ENCODE results near the gene TPST1. TPM values are rescaled to one million over a fixed set of nuclear protein-coding genes. Genes with fewer than 3 reads are reported as not detected.

TPST1 gene
- total and polyA plus RNA-seq, 2 of the 8 experiments (the other 6 are each of a cell fraction or from before 2014, with no cell fraction given) = 8.2 to 18.4 TPM

DNA sequence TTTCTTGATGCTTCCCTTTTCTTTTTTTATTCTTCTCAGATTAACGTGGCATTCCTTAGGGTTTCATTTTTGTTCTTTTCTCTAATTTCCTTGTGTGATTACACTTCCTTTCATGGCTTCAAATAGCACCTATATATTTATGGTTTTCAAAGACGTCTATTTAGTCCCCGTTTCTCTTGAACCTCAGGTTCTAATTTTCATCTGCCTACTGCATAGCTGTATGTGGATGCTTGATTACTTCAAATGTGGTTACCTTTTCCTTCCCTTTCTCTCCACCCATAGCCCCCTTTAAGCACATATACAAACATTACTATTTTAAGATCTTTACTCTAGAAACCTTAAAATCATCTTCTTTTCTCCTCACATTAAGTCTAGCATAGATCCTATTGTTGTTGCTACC, 2.4 kb downstream of the TPST1 start (continued):
- TF ChIP-seq, protein P1, sequence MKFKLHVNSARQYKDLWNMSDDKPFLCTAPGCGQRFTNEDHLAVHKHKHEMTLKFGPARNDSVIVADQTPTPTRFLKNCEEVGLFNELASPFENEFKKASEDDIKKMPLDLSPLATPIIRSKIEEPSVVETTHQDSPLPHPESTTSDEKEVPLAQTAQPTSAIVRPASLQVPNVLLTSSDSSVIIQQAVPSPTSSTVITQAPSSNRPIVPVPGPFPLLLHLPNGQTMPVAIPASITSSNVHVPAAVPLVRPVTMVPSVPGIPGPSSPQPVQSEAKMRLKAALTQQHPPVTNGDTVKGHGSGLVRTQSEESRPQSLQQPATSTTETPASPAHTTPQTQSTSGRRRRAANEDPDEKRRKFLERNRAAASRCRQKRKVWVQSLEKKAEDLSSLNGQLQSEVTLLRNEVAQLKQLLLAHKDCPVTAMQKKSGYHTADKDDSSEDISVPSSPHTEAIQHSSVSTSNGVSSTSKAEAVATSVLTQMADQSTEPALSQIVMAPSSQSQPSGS (IDR thresholded peaks at IDR 0.05; ENCODE audit: low read length) = no peak
- TF ChIP-seq CTBP2 (IDR thresholded peaks at IDR 0.05; ENCODE audit: borderline replicate concordance, insufficient read depth, insufficient read length, low read length) = no peak

All from H1 (cell line).